Frontal cortex (tissue), 4 donors: ENCODE measurements around the gene RPL3. TPM values are rescaled to one million over a fixed set of nuclear protein-coding genes. Genes with fewer than 3 reads are reported as not detected.
A peak's percentile ranks its signal among the peaks of the same experiment; 100 is the strongest.

Experiments
- DNase-seq, 2 donors: peaks; one replicate each; pipeline ENCODE4 v3.0.0; 2012; ENCODE audit warnings: low spot score in 2 of 2
- FAIRE-seq: peaks from 2 replicates; lab custom pipeline; 2012; peaks lifted over from hg19 to GRCh38; lab: Jason Lieb, UNC
- total RNA-seq: library from RNA; depleted of rRNA; stranded (reverse); fragments of >200 nt; gene quantifications from one replicate; pipeline ENCODE4 v1.2.3, GENCODE V29; 2014
- donor health status: control.
- donor health status: control.
- donor health status: control.

The RPL3 gene
- total RNA-seq, 1 donor from 2014 or later = 1,897 TPM

GRCh38 chr22:39302431-39302960 is 16.9 kb downstream of the RPL3 start:
- FAIRE-seq = no peak
- no peak for DNase-seq

DNA sequence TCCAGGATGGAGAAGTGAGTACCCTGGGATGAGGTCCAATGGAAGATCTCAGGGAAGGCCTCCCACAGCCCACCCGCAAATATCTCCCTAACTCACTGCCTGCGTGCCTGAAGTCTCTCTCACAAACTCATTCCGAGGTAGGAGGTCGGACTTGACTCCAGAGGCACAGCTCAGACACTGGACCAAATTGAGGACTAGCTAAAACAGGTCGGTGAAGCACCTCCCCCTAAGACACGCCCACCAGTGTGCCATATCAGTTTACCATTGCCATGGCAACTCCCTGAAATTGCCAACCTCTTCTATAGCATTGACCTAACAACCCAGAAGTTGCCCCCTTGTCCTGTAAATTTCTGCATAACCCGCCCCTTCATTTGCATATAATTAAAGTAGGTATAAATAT is 17.5 kb downstream of the RPL3 start:
- FAIRE-seq (no peak), DNase-seq (no peak)

DNA sequence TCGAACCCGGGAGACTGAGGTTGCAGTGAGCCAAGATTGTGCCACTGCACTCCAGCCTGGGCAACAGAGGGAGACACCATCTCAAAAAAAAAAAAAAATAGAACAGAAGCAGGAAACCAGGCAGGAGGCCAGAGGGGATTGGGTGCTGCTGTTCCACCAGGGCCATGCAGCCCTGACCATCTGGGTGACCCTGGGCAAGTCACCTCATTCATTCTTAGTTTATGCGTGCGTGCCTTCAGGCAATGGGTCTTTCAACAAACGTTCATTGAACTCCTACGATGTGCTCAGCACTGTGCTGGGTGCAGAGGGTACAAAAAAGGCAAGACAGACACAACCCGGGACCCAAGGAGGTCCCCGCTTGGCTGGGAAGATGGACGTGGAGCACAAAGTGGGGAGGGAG is 18.3 kb downstream of the RPL3 start:
- no peak for DNase-seq
- FAIRE-seq = no peak

DNA sequence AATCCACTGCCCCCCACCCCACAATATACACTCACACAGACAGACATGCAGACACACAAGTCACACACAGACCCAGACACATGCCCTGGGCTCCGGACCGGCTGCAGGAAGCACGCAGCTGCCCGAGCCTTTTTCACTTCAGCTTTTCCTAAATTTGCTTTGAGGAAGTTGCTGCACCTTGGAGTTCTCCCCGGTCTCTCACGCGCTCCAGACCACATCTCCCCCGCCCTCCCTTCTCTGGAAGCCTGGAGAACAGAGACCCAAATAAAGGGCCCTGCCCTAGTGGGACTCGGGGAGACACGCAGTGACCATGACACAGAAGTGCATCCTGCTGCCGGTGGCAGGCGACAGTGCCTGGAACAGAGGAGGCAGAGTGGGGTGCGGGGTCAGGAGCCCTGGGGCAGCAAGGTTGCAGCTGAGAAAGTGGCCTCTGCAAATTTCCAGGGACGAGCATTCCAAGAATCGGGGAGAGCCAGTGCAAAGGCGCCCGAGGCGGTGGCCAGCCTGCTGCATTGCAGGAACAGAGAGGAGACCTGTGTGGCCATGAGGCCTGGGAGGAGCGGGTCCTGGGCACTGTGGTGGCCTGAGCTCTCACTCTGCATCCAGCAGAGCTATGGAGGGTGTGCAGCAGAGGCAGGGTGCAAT is 19.1 kb downstream of the RPL3 start:
- FAIRE-seq = no peak
- DNase-seq = no peak

DNA sequence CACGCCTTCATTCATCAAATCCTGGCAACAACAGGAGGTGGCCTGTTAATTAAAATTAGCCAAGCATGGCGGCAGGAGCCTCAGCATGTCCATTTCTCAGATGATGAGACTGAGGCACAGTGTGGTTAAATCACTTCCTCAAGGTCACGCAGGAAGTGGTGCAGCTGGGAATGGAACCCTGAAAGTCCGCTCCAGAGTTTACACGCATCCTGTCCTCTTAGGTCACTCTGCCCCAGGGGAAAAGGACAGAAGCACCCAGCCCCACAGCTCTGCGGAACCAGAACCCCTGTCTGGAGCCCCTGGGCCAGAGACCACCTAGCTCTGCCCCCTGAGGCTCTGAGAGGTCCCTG is 19.6 kb downstream of the RPL3 start:
- DNase-seq = no peak
- no peak for FAIRE-seq

GRCh38 chr22:39298241-39298987 is 21.0 kb downstream of the RPL3 start:
- FAIRE-seq (no peak), DNase-seq (no peak)

GRCh38 chr22:39297490-39298240 is 21.8 kb downstream of the RPL3 start:
- FAIRE-seq (no peak), DNase-seq (no peak)

DNA sequence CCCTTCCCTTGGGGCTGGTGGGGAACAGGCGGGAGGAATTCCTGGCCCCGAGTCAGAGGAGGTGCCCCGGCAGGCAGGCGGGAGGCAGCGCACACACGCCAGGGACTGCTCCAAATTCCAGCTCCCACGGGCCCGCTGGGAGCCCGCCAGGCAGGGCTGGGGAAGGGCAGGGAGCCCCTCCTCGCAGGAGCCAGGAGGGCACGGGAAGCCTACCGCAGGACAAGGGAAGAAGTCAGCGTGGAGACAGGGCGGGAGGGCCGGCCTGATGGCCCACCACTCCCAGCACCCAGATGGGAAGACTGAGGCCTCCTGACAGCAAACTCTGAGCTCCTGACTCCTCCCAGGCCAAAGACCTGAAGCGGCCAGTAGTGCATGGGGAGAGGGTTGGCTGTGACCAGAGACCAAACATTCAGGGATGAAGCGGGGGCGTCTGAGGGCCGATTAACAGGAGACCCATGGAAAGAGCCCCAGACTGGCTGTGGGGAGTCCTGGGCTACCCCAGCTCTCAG is 22.4 kb downstream of the RPL3 start:
- FAIRE-seq = no peak

GRCh38 chr22:39296535-39296934 is 22.9 kb downstream of the RPL3 start:
- no peak for DNase-seq
- no peak for FAIRE-seq

More for the DNA sequence above, 22.4 kb downstream of the RPL3 start:
- DNase-seq = no peak

DNA sequence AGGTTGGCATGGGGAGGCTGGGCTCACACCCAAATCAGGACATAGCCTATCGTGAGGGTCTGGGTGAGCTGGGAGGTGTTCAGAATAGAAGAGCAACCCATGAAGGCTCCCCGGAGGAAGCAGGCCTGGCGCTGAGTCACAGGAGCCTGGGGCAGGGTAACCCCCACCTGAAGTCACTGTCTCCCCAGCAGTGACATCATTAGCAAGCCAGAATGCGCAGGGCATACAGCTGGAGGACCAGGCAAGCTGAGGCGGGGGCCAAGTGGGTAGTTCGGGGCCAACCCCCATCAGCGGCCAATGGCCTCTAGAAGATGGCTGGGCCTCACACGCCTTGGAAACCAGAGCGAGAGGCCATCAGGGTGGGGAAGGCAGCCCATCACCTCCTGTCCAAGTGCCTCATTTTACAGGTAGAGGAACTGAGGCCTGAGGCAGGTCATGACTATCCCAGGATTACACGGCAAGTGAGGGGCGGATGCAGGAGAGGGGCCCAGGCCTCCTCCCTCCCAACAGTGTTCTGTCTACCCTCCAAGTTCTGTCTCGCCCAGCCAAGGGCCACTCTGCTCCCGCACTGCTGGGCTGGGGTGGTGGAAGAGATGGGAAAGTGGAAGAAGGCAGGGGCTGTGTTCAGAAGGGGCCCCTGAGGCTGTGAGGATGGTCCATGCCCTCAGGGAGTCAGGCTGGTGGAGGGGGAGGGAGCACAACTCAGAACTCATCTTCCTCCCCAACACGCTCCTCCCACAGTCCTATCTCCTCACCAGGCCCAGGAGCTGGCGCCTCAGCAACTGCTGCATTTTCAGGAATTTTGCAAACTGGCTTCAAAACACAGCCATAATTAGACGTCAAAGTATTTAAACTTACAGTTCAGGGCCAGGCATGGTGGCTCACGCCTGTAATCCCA is 24.6 kb downstream of the RPL3 start:
- no peak for DNase-seq
- FAIRE-seq = no peak

GRCh38 chr22:39293766-39294368 is 25.6 kb downstream of the RPL3 start:
- no peak for DNase-seq
- FAIRE-seq = no peak

DNA sequence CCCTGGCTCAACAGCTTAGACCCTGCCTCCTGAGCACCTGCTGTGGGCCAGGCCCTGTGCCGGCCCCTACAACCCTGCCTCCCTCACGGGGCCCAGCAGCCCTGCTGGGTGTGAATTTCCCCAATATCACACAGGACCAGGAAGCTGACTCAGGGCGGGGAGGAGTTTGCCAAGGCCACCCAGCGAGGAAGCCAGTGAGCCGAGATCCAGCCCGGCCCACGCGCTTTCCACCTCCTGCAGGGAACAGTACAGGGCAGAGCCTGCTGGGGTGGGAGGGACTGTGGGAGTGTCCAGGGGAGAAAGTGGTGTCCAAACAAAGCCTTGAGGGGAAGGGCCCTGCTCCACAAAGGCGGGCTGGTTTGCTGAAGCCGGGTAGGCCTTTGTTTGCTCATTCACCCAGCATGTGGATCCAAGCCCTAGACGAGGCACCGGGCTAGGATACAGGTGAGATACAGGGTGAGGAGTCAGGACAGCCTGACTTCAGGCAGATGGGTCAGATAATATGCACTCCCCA is 26.8 kb downstream of the RPL3 start:
- DNase-seq (peak; percentile 50 to 74), FAIRE-seq (no peak)

GRCh38 chr22:39292031-39292462 is 27.4 kb downstream of the RPL3 start:
- no peak for FAIRE-seq
- no peak for DNase-seq

- DNase-seq (no peak), FAIRE-seq (no peak)
Measured at GRCh38 chr22:39291523-39291922, 27.9 kb downstream of the RPL3 start.

GRCh38 chr22:39290724-39291161 is 28.7 kb downstream of the RPL3 start:
- peak in 1 of 2 donors; percentile 52 for DNase-seq
- no peak for FAIRE-seq

GRCh38 chr22:39289975-39290720 is 29.3 kb downstream of the RPL3 start:
- DNase-seq = no peak
- FAIRE-seq = no peak

DNA sequence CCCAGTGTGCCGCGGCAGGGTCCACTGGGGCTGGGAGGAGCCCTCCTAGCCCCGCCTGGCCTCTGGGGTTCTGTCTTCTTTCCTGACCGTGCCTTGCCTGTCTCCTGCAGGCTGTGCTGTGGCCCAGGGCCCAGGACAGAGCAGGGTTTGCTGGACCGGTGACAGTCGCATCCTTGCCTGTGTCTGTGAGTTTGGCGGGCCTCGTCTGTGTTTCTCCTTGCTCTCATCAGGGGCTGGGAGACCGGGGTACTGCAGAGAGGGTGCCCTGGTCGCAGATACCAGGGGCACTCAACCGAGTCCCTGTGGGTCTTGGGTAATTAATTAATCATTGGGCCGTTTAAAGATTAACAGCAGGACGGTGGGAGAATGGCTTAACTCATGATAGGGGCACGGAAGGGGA is 29.9 kb downstream of the RPL3 start:
- DNase-seq = no peak
- FAIRE-seq = no peak
